ENCODE measurements around the gene CNOT1.
"Not testable (repeated sequence)": the region's sequence is repeated elsewhere in the genome, so short reads cannot be mapped to it uniquely, and the experiment has no call there.

Gene CNOT1

GRCh38 chr16:58629733-58630640 is at the start of gene CNOT1:
Gene CNOT1, minus strand, starts transcription at chr16:58629826. Its CDS starts 30,489 bp downstream, at chr16:58599337.
- peak; percentile 98 for DNase-seq

- no peak for DNase-seq
Measured at GRCh38 chr16:58678716-58679115, 49.1 kb upstream of the CNOT1 start.

- no peak for DNase-seq
Measured at GRCh38 chr16:58678269-58678668, 48.6 kb upstream of the CNOT1 start.

GRCh38 chr16:58670946-58671583 is 41.4 kb upstream of the CNOT1 start:
- DNase-seq: no peak

- no peak for DNase-seq
Measured at GRCh38 chr16:58670177-58670576, 40.6 kb upstream of the CNOT1 start.

GRCh38 chr16:58665200-58665599 is 35.6 kb upstream of the CNOT1 start:
- no peak for DNase-seq

- DNase-seq: peak; percentile 9
Measured at GRCh38 chr16:58661199-58661830, 31.7 kb upstream of the CNOT1 start.

GRCh38 chr16:58659911-58660310 is 30.3 kb upstream of the CNOT1 start:
- not testable (repeated sequence) for DNase-seq

GRCh38 chr16:58658796-58659211 is 29.2 kb upstream of the CNOT1 start:
- no peak for DNase-seq

- no peak for DNase-seq
Measured at GRCh38 chr16:58656899-58657298, 27.3 kb upstream of the CNOT1 start.

- DNase-seq: no peak
Measured at GRCh38 chr16:58655215-58655596, 25.6 kb upstream of the CNOT1 start.

GRCh38 chr16:58654560-58655214 is 25.1 kb upstream of the CNOT1 start:
- no peak for DNase-seq

GRCh38 chr16:58652741-58653140 is 23.1 kb upstream of the CNOT1 start:
- DNase-seq: no peak

GRCh38 chr16:58651965-58652348 is 22.3 kb upstream of the CNOT1 start:
- no peak for DNase-seq

- DNase-seq: no peak
Measured at GRCh38 chr16:58649707-58650106, 20.1 kb upstream of the CNOT1 start.

GRCh38 chr16:58647107-58647506 is 17.5 kb upstream of the CNOT1 start:
- no peak for DNase-seq

GRCh38 chr16:58644765-58645487 is 15.3 kb upstream of the CNOT1 start:
- no peak for DNase-seq

GRCh38 chr16:58644108-58644507 is 14.5 kb upstream of the CNOT1 start:
- no peak for DNase-seq

- DNase-seq: no peak
Measured at GRCh38 chr16:58640949-58641348, 11.3 kb upstream of the CNOT1 start.

- no peak for DNase-seq
Measured at GRCh38 chr16:58639836-58640235, 10.2 kb upstream of the CNOT1 start.

GRCh38 chr16:58639230-58639629 is 9.6 kb upstream of the CNOT1 start:
- no peak for DNase-seq

Measured in stimulated activated CD4-positive, alpha-beta T cell treated with anti-CD3 and anti-CD28 coated beads, Interleukin-1b, Interleukin-23, amount 100 ng/mL, for 48 hours (primary cell).